Caki2 (cell line): ENCODE results near the gene AGXT. TPM values are rescaled to one million over a fixed set of nuclear protein-coding genes. Genes with fewer than 3 reads are reported as not detected.

Experiments used
- total RNA-seq: library from RNA; depleted of rRNA; stranded (reverse); fragments of >200 nt; shearing (Covaris generic); gene quantifications from 2 replicates; pipeline ENCODE4 v1.2.3, GENCODE V29; 2014; ENCODE audit warnings: low replicate concordance; rRNA removed

AGXT gene
- total RNA-seq, 1 experiment from 2014 or later: not detected

Other genes starting within 250 kb of the AGXT start
- gene GPR35, start 243.3 kb upstream of the AGXT start, total RNA-seq: 1.5 TPM in 1 of 2 replicates, not detected in the other
- gene AQP12B, start 185.9 kb upstream of the AGXT start, total RNA-seq: not detected in 2 replicates
- gene AQP12A, start 177.0 kb upstream of the AGXT start, total RNA-seq: not detected in 2 replicates
- gene KIF1A, start 48.6 kb upstream of the AGXT start, total RNA-seq: 1.2 TPM in 1 of 2 replicates, not detected in the other
- gene MAB21L4, start 27.3 kb downstream of the AGXT start, total RNA-seq: not detected in 2 replicates
- gene CROCC2, start 37.5 kb downstream of the AGXT start, total RNA-seq: not detected in 2 replicates
- not detected in 2 replicates for gene SNED1, start 129.8 kb downstream of the AGXT start, total RNA-seq
- gene MTERF4, start 233.5 kb downstream of the AGXT start, total RNA-seq: 2.4 and 10.7 TPM in 2 replicates